GM12872 (cell line): ENCODE measurements around the gene SH3GL1.

Experiments
- CTCF ChIP-seq: IDR thresholded peaks from 3 replicates; pipeline ENCODE4 v1.5.1; 2011; ENCODE audit warnings: low read depth, mild to moderate bottlenecking, low read length, moderate library complexity; ENCODE audit not compliant: insufficient read depth

Gene SH3GL1

GRCh38 chr19:4403005-4403761 is 2.8 kb upstream of the SH3GL1 start:
- TF ChIP-seq CTCF = no peak

GRCh38 chr19:4402171-4403004 is 2.0 kb upstream of the SH3GL1 start, which contains the start of gene CHAF1A:
Gene CHAF1A (plus strand): TSS chr19:4402640. CDS start chr19:4402763, 123 bp downstream.
- no peak for TF ChIP-seq CTCF

GRCh38 chr19:4401769-4402170 is 1.4 kb upstream of the SH3GL1 start:
- no peak for TF ChIP-seq CTCF

GRCh38 chr19:4399812-4400134 is 574 bp downstream of the SH3GL1 start:
- no peak for TF ChIP-seq CTCF

- no peak for TF ChIP-seq CTCF
Measured at GRCh38 chr19:4396949-4397783, 3.2 kb downstream of the SH3GL1 start.

GRCh38 chr19:4393947-4394590 is 6.3 kb downstream of the SH3GL1 start:
- no peak for TF ChIP-seq CTCF
